Measurements from ENCODE around the gene AMN. TPM values are rescaled to one million over a fixed set of nuclear protein-coding genes. Genes with fewer than 3 reads are reported as not detected.

AMN gene
- total RNA-seq, 1 experiment from 2014 or later: 21.8 TPM

GRCh38 chr14:102943979-102944378 lies 21.5 kb downstream of the AMN start:
- no peaks in the 10 kb centered on the region for H3K9me2 ChIP-seq (ENCODE audit: insufficient read depth)
- peaks cover 34% of the 10 kb centered on the region for H3K36me3 ChIP-seq (ENCODE audit: low read depth)
- no TSS peak for BruUV-seq (replicated peaks)
- no peak overlapping the region for H3K27ac ChIP-seq
- H3K4me1 ChIP-seq (replicated peaks; ENCODE audit: insufficient read depth): no peaks in the 10 kb centered on the region
- intact Hi-C loops (cut with micrococcal nuclease; ENCODE audit: unreplicated experiment): no loop called here
- H3K27me3 ChIP-seq (ENCODE audit: insufficient read depth, low read depth): no peaks in the 10 kb centered on the region
- H3K4me2 ChIP-seq: no peak overlapping the region
- no peaks in the 10 kb centered on the region for H3K9me3 ChIP-seq (ENCODE audit: insufficient read depth, low read depth)
- DNase-seq: no peak
- no peak overlapping the region for H2AFZ ChIP-seq
- H3K4me3 ChIP-seq: no peak overlapping the region
- CTCF ChIA-PET: interaction anchor here (0.6 kb wide), 1 partner anchor 185 kb away, joined by 3 read pairs; no protein-coding TSS in a partner anchor
- H3F3A ChIP-seq (ENCODE audit: insufficient read depth, low read depth): peaks cover 6% of the 10 kb centered on the region; the same call in 1 of the 2 replicates
- no peaks in the 10 kb centered on the region for H3K79me2 ChIP-seq (ENCODE audit: low read depth)
- no peak for TF ChIP-seq CTCF (conservative IDR thresholded peaks at IDR 0.05)
- no peak for TF ChIP-seq EZH2 (IDR thresholded peaks at IDR 0.05; ENCODE audit: low read depth)
- H4K20me1 ChIP-seq (ENCODE audit: insufficient read depth): peaks cover 16% of the 10 kb centered on the region; the same call in 1 of the 2 replicates
- POLR2A ChIA-PET (ENCODE audit: unreplicated experiment): interaction anchor here (0.6 kb wide), 1 partner anchor 12 kb away, joined by 4 read pairs; no protein-coding TSS in a partner anchor

- H3F3A ChIP-seq (ENCODE audit: insufficient read depth, low read depth): peaks cover 6% of the 10 kb centered on the region; the same call in 1 of the 2 replicates
- H2AFZ ChIP-seq: no peak overlapping the region
- H4K20me1 ChIP-seq (ENCODE audit: insufficient read depth): peaks cover 16% of the 10 kb centered on the region; the same call in 1 of the 2 replicates
- intact Hi-C loops (cut with micrococcal nuclease; ENCODE audit: unreplicated experiment): no loop called here
- no peaks in the 10 kb centered on the region for H3K4me1 ChIP-seq (replicated peaks; ENCODE audit: insufficient read depth)
- no peak overlapping the region for H3K4me3 ChIP-seq
- no peaks in the 10 kb centered on the region for H3K9me3 ChIP-seq (ENCODE audit: insufficient read depth, low read depth)
- ChIA-PET CTCF (interaction anchor here (0.6 kb wide), 2 partner anchors 186 to 1250 kb away, joined by 3 to 4 read pairs; no protein-coding TSS in a partner anchor), POLR2A (ENCODE audit: unreplicated experiment) (interaction anchor here (0.6 kb wide), 1 partner anchor 12 kb away, joined by 4 read pairs; no protein-coding TSS in a partner anchor)
- DNase-seq: no peak
- H3K27me3 ChIP-seq (ENCODE audit: insufficient read depth, low read depth): no peaks in the 10 kb centered on the region
- no peak overlapping the region for H3K4me2 ChIP-seq
- no peak overlapping the region for H3K27ac ChIP-seq
- H3K79me2 ChIP-seq (ENCODE audit: low read depth): no peaks in the 10 kb centered on the region
- no TSS peak for BruUV-seq (replicated peaks)
- H3K9me2 ChIP-seq (ENCODE audit: insufficient read depth): no peaks in the 10 kb centered on the region
- TF ChIP-seq EZH2 (IDR thresholded peaks at IDR 0.05; ENCODE audit: low read depth) (no peak), CTCF (conservative IDR thresholded peaks at IDR 0.05) (no peak)
- H3K36me3 ChIP-seq (ENCODE audit: low read depth): peaks cover 39% of the 10 kb centered on the region
Measured at GRCh38 chr14:102944448-102945330, 22.2 kb downstream of the AMN start.

GRCh38 chr14:102945346-102946130 lies 23.1 kb downstream of the AMN start:
- POLR2A ChIA-PET (ENCODE audit: unreplicated experiment): interaction anchor here (0.6 kb wide), 1 partner anchor 160 kb away, joined by 3 read pairs; no protein-coding TSS in a partner anchor
- no peaks in the 10 kb centered on the region for H3K4me1 ChIP-seq (replicated peaks; ENCODE audit: insufficient read depth)
- H4K20me1 ChIP-seq (ENCODE audit: insufficient read depth): peaks cover 16% of the 10 kb centered on the region; the same call in 1 of the 2 replicates
- H3K36me3 ChIP-seq (ENCODE audit: low read depth): peaks cover 43% of the 10 kb centered on the region
- no peak for TF ChIP-seq EZH2 (IDR thresholded peaks at IDR 0.05; ENCODE audit: low read depth)
- TF ChIP-seq CTCF (conservative IDR thresholded peaks at IDR 0.05): no peak
- no peak for DNase-seq
- H3K27ac ChIP-seq: no peak overlapping the region
- intact Hi-C loops (cut with micrococcal nuclease; ENCODE audit: unreplicated experiment): no loop called here
- H3K27me3 ChIP-seq (ENCODE audit: insufficient read depth, low read depth): no peaks in the 10 kb centered on the region
- no TSS peak for BruUV-seq (replicated peaks)
- H3K9me3 ChIP-seq (ENCODE audit: insufficient read depth, low read depth): no peaks in the 10 kb centered on the region
- CTCF ChIA-PET: interaction anchor here (0.6 kb wide), 1 partner anchor 1251 kb away, joined by 4 read pairs; no protein-coding TSS in a partner anchor
- H3K4me2 ChIP-seq: no peak overlapping the region
- H3F3A ChIP-seq (ENCODE audit: insufficient read depth, low read depth): peaks cover 6% of the 10 kb centered on the region; the same call in 1 of the 2 replicates
- no peaks in the 10 kb centered on the region for H3K79me2 ChIP-seq (ENCODE audit: low read depth)
- H3K9me2 ChIP-seq (ENCODE audit: insufficient read depth): no peaks in the 10 kb centered on the region
- H2AFZ ChIP-seq: no peak overlapping the region
- no peak overlapping the region for H3K4me3 ChIP-seq
